GM18507 (cell line): Measurements from ENCODE around the gene CAMK2D.

Source experiments
- DNase-seq: peaks from one replicate; pipeline ENCODE4 v3.0.0; 2011; ENCODE audit warnings: low read depth; ENCODE audit not compliant: insufficient read length; ENCODE audit errors: extremely low spot score
- FAIRE-seq: peaks from 2 replicates; lab custom pipeline; 2011; peaks lifted over from hg19 to GRCh38; lab: Jason Lieb, UNC

Gene CAMK2D

DNA sequence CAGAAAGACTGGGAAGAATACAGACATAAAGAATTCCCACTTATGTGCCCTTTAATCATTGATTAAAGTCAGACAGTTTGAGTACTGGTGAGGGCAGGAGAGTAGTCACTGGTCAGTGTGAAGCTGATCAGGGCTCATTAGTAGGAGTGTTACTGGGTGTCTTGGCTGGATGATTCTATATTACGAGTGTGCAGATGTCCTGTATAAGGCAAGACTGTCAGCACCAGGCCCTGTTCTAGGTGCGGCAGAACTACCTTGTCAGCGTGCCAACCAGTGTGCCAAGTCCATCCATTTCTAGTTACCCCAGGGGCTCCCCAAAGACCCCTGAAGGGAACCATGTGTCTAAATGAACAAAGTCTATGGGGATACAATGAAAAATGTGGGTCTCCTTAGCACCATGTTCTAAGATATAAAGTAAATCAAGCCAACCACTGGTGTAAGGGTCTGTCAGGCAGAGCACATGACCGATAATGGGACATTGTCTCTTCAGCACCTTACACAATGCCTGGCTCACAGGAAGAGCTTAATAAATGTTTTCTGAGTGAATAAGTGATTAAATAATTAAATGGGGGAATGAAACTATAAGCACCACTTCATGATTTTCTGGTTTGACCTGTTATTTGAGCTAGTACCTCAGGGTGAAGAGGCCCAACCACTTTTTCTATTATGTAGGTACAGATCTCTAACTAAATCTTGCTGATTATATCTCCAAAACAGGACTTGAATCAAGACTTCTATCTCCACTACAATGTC, 205.0 kb downstream of the CAMK2D start:
- no peak for FAIRE-seq
- no peak for DNase-seq

DNA sequence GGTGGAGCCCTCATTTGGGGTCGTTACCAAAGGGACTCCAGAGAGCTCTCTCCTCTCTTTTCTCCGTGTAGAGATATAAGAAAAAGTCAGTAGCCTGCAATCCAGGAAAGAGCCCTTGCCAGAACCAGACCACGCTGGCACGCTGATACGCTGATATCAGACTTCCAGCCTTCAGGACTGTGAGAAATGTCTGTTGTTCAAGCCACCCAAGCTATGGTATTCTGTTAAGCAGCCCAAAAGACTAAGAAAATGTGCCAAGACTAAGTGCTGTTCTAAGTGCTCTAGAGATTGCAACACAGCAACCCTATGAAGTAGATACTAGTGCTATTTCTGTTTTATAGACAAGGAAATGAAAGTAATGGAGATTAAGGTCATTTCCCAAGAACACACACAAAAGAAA, 205.7 kb downstream of the CAMK2D start:
- FAIRE-seq (no peak), DNase-seq (no peak)

DNA sequence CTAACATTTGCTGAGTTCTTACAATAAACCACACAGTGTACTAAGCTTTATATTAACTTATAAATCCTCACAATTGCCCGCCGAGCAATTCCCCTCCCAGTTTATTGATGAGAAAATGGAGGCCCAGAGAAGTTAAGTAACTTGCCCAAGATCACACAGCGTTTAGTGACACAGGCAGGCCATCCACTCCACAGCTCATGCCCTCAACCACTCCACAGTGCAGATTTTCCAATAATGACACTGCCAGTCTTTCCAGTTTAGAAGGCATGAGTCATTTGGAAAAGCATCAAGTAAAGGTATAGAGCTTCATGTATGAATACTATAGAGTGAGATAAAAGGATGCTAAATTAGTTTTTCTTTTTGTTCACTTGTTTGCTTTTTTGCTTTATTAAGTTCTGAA, 208.5 kb downstream of the CAMK2D start:
- no peak for FAIRE-seq

DNA sequence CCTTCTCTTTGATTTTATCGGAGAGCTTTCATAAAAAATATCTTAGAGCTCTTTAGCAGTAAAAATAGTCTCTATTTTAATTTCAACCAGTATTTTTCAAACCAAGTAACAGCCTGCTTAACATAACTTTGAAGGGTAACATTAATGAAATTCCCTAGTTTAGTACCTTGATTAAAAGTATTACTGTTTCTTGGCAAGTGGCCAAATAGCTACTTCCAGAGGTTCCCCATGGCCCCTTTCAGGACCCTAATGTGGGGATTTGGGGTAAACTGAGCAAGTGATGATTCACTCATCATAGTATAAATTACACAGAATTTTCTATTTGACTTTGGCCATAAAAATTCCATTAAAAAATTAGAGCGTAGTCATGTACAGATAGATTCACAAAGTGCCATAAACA, 211.0 kb downstream of the CAMK2D start:
- FAIRE-seq (no peak), DNase-seq (no peak)

More for the DNA sequence above, 208.5 kb downstream of the CAMK2D start:
- no peak for DNase-seq

DNA sequence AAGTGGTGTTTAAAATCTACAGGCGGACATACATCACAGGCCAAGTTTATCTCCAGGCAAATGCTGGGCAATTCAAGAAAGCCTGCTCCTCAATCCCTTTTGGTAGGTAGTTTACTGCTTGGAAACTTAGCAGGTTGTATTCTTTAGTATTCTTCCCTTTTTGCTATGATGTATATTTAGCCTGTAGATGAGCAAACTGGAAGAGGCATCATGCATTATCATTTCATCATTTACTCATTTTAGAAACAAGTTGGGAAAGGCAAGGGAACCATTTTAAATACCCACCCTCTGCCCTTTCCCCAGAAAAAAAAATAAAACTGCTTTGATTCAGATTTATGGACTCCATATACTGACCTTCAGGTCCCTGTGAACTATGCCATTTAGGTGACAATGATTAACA, 213.2 kb downstream of the CAMK2D start:
- FAIRE-seq: no peak
- DNase-seq: no peak

DNA sequence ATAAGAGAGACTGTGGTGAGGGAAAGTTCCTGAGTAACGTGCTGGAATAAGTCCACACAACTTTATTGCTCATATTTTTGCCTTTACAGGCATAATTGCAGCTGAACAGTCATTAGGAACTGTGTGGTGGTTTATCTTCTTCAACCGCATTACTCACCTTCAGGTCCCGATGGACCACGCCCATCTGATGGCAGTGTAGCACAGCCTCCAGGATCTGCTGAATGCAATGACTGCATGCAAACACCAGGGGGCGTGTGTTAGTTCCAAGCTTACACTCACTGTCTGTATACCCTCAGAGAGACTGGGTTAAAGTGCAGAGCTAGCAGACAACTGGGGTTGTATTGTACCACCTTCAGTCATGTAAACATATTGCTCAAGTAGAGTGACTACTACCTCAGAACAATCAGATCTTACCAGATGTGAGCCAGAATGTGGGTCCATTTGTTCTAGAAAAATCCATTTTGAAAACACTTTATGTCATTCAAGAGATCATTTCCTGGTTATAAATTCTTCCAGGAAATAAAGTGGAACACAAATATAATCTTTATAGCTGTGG, 214.0 kb downstream of the CAMK2D start:
- DNase-seq (peak; percentile 48), FAIRE-seq (peak; percentile 99)

DNA sequence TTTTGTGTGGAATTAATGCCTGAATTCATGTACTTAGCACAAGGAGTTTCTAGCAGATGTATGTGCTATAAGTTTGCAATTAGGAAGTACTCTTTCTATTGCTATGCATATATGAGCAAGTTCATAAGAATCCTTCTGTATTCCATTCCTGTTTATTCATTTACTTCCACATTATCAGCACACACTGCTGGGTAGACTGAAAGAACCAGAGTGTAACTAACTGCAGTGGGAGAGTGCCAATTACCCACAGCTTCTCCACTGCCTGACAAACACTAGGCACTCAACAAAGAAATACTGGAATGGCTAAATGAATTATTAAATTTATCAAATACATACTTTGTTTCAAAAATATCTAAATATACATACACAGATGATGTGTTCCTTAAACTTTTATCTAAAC, 219.6 kb downstream of the CAMK2D start:
- DNase-seq (no peak), FAIRE-seq (no peak)

DNA sequence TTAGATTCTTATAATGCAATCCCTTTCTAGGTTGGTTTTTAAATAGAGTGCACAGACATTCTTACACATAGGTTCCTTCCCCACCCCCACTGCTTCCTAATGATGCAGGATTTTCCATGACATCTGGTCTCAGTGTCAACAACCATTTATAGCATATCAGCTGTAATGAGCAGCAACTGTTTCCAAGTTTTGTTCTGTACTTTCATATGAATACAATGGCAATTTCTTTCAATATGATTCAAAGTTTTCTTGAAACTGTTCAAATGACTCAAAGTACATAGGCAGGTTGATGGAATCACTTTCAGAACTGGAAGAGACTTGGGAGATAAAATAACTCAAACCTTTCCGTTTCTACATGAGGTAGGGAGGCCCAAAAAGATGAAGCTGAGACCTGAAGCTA, 220.7 kb downstream of the CAMK2D start:
- FAIRE-seq (no peak), DNase-seq (no peak)

DNA sequence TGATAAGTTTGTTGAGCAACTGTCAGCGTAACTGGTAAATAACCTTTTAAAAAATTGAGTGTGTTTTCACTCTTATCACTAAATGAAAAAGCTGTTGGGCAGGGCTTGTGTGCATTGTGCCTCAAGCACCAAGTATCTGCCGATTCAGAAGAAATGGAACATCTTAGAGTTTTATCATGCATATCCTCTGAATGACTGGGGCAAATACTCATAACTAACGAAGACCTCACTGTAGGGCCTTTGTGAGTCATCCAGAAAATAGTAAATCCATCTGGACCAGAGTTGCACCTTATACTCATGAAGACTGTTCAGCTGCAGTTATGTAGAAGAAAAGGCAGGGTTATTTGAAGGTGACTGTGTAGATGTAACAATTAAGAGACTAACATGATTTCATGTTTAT, 222.1 kb downstream of the CAMK2D start:
- peak; percentile 5 for FAIRE-seq
- no peak for DNase-seq

DNA sequence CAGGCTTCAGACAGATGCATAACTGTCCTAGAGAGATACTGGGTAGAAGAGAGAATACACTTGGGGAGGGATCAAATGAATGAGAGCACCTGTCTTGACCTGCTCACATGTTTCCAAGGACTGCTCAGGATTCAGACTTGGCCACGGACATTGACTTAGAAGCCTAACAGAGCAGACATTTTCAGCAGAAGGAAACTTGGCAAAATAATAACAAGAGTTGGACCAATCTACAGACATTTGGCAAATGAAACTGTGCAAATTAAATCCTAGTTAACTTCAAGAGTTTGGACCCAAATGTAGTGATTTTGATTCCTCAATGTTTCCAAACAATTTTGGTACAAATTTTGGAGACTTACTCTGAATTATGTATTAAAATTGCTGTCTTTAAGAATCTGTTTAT, 223.9 kb downstream of the CAMK2D start:
- DNase-seq (no peak), FAIRE-seq (no peak)

DNA sequence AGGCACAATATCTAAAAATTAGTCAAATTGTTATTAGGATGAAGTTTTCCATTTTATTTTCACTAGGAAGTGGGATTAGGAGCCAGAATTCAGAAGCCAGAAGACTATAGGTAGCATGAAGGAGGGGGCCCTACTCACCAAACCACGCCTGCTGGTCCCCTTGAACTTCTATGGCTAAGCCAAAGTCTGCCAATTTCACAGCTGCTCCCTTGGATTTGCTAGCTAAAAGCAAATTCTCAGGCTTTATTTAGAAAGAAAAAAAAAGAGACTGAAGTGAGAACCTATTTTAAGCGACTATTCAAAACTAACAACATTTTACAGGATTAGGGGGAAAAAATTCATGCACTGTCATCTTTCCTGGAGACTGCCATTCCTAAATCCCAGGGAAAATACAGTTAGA, 224.3 kb downstream of the CAMK2D start:
- FAIRE-seq (no peak), DNase-seq (no peak)

DNA sequence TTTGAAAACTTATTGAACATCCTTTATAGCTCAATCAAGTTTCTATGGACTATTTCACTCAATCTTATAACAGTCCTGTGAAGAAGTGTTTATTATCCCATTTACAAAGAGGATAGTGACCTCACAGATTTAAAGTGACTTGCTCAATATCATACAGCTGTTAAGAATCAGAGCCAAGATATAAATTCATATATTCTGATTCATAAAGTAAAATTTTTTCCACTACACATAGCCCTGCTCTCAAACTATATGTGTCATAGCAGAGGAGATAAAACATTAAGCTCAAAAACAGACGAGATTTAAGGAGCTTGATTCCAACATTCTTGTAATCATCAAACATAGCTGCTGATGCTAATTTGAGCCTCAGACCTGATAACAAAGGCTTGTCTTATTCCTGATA, 226.8 kb downstream of the CAMK2D start:
- DNase-seq: no peak
- FAIRE-seq: no peak

DNA sequence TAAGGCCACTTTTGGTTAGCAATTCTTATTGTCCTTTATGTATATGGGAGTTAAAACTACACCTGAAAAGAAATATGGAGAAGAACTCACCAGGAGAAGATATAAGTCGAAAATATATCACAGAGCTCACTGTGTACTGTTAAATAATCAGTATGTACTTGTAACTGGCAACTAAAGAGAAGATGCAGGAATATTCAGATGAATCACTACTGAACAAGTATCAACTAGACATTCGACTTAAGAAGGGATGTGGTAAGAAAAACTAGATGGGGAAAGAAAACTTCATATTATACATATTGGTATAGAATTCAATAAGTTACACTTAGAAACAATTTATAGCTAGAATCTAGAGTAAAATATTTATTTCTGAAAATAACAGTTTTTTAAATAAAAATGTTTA, 230.0 kb downstream of the CAMK2D start:
- no peak for DNase-seq
- FAIRE-seq: no peak

DNA sequence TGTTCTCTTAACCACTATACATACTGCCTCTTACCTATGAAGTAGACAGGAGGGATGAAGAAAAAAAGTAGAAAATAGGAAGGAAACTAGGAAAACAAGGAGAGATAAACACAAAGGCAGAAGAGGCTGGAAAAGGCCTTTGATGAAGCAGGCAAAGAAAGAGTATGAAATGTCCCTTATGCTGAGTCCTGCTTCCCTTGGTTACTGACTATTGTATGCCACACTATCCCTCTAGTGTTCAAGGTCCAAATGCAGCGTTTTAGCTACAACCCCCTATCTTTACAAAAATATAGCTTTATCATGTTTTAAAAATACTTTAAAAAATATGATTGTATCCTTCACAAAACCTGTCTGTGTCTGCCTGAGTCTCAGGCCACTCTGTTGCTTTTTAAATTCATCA, 233.1 kb downstream of the CAMK2D start:
- FAIRE-seq: no peak

DNA sequence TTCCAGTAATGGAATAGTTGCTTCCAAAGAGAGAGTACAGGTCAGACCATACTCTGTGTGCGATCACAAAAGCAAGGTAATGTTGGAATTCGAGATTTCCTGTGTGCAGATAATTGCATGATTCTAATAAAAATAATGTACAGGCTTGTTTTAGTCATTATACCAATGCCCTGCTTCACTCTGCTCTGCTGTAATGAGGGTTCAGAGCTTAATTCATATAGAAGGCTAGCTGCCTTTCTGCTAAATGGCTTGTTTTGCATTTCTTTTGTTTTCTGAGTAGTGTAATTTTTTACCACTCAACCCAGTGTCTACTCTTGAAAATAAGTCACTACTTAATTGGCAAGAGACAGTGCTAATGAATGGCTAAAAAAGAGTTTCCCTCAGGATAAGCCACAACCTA, 236.0 kb downstream of the CAMK2D start:
- no peak for FAIRE-seq
- no peak for DNase-seq

More for the DNA sequence above, 233.1 kb downstream of the CAMK2D start:
- DNase-seq: no peak

DNA sequence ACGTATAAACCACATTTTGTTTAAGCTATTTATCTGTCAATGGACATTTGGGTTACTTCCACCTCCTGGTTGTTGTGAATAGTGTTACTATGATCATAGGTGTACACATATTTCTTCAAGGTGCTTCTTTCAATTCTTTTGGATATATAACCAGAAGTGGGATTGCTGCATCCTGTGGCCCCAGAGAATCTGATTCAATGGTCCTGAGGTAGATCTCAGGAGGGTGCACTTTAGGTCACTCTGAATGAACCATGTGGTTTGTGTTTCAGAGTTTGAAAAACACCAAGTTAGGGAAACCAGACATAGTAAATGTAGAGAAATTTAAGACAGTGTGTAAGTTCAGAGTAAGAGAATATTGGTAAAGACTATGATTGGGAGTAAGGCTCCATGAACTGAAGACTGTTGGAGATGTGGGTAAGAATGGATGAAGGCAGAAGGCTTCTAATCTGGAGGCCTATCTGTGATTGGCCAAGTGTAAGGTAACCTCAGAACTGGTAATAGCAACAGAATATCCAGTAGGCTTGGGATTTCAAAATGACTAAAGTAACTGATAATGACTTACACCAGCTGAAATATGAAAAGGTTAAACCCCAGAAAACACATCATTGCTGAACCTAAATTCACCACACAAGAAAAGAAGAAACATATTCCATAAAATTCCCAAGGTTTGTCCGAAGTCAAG, 236.9 kb downstream of the CAMK2D start:
- peak; percentile 29 for FAIRE-seq

DNA sequence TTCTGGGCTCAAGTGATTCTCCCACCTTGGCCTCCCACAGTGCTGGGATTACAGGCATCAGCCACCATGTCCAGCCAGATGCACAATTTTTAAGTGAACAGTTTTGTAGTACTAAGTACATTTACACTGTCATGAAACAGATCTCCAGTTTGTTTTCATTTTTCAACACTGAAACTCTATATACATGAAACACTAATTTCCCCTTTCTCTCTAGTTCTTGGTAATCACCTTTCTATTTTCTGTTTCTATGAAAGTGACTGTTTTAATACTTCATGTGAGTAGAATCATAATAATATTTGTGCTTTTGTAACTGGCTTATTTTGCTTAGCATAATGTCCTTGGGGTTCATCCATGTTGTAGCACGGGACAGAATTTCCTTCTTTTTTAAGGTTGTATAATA, 237.4 kb downstream of the CAMK2D start:
- FAIRE-seq: peak; percentile 91
- no peak for DNase-seq

More for the DNA sequence above, 236.9 kb downstream of the CAMK2D start:
- no peak for DNase-seq

DNA sequence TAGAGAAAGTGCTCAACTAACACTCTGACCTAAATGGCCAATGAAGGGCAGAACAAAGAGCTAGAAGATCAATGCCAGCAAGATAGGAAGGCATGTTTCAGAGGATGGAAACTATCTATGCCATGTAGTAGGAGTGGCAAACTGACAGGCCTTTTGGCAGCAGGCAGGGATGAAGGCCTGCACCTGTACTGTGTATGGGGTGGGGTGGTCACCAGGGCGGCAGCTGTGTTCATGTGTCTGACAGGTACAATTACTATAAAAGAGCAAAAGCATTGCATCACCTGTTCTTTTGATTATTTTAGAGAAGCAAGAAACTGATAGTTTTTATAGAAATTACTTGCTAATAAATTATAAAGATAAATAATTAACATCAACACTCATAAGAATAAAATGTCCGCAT, 239.1 kb downstream of the CAMK2D start:
- FAIRE-seq (no peak), DNase-seq (no peak)

DNA sequence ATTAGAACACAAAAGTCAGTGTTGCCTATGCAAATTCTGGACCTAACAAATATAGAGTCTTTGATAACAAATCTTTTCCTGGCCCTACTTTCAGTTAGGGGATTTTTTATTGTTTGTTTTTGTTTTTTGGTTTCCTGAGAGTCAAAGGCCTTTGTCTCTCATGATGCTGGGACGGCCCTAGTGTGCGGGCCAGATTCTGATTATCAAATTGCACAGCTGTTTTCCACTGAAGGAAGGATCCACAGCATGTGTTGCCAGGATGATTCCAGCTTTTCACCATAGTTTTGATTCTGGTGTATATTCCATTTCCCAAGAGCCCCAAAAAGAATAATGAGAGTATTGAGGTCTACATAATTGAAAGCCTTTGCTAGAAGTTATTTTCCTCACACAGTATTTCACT, 248.2 kb downstream of the CAMK2D start:
- FAIRE-seq (no peak), DNase-seq (no peak)

DNA sequence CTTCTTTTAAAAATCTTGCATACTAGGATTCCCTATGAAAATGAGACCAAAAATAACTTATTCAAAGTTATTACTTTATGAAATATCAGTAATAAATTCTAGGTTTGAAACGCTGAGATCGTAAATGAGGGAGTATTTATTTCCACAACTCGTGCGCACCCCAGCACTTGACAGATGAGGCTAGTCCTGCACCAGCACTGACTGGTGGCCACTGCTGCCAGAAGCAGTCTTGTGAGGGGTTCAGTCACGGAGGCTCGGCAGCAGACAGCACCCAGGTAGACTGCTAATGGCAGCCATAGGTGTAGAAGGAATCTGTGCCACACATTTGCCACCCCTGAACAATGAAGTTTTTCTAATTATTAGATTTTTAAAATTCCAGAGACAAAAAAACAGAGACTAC, 248.7 kb downstream of the CAMK2D start:
- FAIRE-seq: no peak
- DNase-seq: no peak

DNA sequence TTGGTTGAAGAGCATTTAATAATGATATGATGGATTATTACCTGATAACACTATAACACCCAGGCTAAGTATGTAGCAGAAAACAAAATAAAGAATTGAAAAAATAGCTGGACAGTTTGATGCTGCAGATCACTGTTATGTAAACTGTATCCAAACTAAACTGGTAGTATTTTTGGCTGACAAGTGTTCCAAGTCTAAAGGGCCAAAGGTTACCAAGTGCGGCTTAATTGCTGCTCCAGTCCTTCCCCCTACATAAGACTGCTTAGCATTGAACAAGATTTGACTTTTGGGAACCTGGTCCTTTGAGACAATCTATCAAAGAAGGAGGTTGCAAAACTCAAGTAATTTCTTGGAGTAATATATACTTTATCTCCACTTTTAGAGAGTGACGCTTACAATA, 249.6 kb downstream of the CAMK2D start:
- no peak for FAIRE-seq
- no peak for DNase-seq
